ENCODE results near the gene HERPUD1.
"Not testable (repeated sequence)": the region's sequence is repeated elsewhere in the genome, so short reads cannot be mapped to it uniquely, and the experiment has no call there.

The HERPUD1 gene, protein sequence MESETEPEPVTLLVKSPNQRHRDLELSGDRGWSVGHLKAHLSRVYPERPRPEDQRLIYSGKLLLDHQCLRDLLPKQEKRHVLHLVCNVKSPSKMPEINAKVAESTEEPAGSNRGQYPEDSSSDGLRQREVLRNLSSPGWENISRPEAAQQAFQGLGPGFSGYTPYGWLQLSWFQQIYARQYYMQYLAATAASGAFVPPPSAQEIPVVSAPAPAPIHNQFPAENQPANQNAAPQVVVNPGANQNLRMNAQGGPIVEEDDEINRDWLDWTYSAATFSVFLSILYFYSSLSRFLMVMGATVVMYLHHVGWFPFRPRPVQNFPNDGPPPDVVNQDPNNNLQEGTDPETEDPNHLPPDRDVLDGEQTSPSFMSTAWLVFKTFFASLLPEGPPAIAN

DNA sequence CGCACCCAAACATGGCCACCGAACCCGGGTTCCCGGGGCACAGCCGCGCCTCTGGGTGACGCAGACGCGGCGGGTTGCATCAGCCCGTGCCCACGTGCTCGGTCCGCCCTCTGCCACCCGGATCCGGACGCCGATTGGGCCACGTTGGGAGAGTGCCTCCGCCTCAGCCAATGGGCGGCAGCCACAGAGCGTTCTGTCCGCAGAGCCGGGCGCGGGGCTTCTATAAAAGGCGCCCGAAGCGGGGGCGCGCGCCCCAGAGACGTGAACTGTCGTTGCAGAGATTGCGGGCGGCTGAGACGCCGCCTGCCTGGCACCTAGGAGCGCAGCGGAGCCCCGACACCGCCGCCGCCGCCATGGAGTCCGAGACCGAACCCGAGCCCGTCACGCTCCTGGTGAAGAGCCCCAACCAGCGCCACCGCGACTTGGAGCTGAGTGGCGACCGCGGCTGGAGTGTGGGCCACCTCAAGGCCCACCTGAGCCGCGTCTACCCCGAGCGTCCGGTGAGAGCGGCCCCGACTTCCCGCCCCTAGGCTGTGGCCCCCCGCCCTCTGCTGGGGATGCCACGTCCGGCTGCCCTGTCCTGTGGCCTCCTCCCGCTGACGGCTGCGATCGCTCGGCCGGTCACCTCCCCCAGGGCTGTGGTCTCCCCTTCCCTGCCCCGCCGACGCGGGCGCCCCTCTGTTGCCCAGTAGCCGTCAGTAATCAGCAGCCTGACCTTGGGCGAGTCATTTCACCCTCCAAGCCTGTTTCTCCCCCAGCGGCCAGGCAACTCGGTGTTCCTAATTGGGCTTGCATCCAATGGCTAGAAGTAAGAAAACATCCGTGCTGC lies at the start of gene HERPUD1:
Gene HERPUD1 (plus strand): TSS at position 251 of the 829 bp plus-strand sequence. CDS start 103 bp downstream, at position 354.
- DNase-seq (ENCODE audit: low read depth, low spot score): no peak

DNA sequence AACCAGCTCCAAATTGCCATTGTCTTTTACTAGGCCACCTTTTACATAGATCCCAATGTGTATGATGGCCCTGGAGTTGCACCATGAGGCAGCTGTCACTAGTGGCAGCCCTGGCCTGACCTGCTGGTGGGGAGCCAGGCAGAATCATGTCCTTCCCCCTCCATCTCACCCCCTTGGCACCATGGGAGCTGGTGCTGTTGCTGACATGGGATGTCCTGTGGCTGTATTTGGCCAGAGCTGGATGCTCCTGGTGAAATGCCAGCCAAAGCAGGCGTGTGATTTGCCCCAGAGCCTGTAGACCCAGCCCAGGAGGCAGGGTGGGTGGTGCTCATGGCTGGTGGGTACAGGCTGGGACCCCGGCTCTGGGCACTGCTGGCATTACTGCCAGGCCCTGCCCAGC lies 48.4 kb upstream of the HERPUD1 start:
- no peak for DNase-seq (ENCODE audit: low read depth, low spot score)

DNA sequence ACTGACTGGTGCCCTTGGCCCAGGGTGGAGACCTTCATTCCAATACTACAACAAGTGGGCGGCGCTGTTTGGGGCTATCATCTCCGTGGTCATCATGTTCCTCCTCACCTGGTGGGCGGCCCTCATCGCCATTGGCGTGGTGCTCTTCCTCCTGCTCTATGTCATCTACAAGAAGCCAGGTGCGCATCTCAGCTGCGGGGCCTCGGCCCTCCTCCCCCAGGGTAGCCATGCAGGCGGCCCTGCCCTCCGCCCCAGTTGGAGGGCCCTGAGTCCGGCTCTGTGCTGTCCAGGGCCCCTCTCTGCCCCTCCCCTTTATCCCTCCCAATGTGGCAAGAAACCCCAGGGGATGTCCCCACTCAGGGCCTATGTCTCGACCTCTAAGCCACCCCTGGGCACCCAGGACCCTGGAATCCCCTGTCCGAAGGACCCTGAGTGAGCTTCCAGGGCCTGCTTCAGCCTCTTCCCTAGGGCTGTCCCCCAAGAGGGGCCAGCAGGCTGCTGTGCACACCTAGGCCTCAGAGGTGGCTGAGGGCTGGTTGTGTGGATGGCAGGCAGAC lies 47.8 kb upstream of the HERPUD1 start:
- DNase-seq (ENCODE audit: low read depth, low spot score): no peak

DNA sequence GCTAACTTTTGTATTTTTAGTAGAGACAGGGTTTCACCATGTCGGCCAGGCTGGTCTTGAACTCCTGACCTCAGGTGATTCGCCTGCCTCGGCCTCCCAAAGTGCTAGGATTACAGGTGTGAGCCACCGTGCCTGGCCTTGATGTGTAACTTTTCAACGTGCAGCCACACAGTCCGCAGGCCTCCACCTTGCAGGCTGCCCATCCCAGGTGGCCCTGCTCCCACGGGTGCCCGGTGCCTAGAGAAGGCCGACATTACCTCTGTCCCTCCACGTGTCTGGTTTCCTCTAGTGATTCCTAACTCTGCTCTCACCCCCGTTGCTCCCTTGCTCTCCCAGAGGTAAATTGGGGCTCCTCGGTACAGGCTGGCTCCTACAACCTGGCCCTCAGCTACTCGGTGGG lies 47.0 kb upstream of the HERPUD1 start:
- not testable (repeated sequence) for DNase-seq (ENCODE audit: low read depth, low spot score)

DNA sequence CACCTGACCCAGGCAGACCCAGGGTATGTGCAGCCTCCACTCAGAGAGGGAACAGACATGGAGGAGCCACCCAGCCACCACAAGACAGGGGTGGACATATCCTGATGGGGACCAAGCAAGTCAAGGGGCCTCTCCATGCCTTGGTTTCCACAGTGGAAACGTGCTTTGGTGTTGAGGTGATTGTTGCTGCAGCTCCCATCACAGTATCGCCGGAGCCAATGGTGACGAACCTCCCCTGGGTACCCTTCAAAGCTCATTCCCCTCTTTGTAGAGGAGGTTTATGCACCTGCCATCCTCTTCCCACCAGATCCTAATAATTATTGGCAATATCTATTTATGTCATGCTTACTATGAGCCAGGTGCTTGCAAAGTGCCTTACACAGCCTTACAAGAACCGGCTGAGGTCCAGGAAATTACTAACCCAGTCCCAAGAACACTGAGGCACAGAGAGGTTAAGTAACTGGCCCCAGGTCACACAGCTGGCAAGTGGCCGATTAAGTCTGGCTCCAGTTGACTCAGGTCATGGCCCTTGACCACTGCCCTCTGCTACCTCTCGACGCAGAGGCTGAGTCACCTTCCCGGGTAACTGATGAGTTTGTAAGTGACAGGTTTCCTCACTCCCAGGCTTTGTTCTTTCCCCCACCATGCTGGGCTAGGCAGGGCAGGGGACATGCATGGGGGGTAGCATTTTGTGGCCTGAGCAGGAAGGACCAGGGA lies 46.3 kb upstream of the HERPUD1 start:
- no peak for DNase-seq (ENCODE audit: low read depth, low spot score)

DNA sequence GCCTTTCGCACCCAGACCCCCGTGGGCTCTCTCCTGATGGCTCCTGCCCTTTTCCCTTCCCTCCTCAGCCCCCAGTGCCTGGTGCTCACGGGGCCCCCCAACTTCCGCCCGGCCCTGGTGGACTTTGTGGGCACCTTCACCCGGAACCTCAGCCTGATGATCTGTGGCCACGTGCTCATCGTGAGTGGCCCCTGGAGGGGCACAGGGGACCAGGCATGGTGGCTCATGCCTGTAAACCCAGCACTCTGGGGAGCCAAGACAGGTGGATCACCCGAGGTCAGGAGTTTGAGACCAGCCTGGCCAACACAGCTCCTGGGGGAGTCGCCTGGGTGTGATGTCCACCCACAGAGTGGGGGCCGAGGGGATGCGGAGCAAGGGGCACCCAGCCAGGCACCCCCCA lies 45.6 kb upstream of the HERPUD1 start:
- DNase-seq (ENCODE audit: low read depth, low spot score): no peak

DNA sequence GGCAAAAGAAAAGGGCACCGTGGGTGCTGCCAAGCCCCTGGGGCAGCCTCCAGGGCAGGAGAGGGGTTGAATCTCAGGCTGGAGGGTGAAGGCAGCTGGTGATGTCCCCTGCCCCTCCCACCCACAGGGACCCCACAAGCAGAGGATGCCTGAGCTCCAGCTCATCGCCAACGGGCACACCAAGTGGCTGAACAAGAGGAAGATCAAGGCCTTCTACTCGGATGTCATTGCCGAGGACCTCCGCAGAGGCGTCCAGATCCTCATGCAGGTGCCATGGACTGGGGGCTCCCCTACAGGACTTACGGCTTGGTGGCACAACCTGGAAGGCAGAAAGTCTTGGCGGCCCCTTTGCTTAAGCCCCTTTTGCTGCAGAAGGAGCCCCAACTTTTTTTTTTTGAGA lies 45.1 kb upstream of the HERPUD1 start:
- DNase-seq (ENCODE audit: low read depth, low spot score): no peak

DNA sequence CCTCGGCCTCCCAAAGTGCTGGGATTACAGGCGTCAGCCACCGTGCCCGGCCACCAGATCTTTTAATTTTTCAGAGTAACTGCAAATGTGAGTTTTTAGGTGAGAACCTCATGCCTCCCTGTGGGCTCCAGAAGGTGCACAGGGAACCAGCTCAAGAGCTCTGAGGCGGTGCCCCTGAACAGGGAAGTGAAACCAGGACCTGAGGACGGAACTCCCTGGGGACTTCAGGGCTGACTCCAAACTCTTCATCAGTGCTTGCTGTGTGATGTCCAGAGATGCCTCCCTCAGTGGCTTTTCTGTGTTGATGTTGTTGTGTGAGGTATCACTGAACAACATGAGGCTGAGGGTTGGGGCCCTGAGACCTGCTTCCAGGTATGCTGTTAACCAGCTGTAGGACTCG lies 43.1 kb upstream of the HERPUD1 start:
- no peak for DNase-seq (ENCODE audit: low read depth, low spot score)

DNA sequence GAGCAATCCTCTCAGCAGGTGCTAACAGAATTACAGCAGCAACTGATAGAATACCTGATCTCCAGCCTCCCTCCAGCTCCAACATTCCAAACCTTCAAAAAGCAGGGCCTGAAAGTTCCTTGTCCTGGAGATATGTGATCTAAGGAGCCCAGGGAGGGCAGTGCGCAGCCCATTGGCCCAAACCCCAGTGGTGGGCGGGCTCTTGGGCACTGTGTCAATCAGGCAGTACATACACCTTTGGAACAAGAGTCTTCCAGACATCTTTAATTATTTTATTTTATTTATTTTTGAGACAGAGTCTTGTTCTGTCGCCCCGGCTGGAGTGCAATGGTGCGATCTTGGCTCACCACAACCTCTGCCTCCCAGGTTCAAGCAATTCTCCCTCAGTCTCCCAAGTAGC lies 42.7 kb upstream of the HERPUD1 start:
- no peak for DNase-seq (ENCODE audit: low read depth, low spot score)

DNA sequence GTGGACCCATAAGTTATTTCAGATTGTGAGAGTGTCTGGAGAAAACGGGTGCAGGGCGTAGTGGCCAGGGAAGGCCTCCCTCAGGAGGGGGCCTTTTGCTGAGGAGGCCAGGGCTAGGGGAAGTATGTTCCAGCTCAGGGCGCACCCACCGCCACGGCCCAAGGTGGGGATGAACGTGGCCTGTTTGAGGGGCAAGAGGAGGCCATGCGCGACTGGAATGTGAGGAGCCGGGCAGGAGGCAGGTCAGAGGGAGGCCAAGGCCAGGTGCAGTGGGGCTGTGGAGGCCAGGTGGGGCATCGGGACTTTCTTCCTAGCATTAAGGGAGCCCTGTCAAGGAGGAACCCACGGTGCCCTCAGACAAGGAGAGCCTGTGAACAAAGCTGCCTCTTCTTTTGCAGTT lies 40.3 kb upstream of the HERPUD1 start:
- no peak for DNase-seq (ENCODE audit: low read depth, low spot score)

DNA sequence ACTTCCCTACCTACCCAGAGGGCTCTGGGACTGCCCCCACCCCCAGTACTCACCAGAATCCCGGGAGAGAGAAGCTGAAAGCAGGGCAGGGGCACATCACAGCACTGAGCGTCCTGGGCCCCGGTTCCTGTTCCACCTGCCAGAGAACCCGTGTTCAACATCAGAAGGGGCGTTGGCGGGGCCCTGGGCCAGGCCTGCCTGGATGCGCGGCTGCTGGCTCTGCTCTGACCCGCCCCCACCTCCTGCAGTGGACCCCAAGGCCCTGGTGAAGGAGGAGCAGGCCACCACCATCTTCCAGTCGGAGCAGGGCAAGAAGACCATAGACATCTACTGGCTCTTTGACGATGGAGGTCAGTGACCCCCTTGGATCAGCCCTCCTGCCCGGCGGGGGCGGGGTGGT lies 39.2 kb upstream of the HERPUD1 start:
- no peak for DNase-seq (ENCODE audit: low read depth, low spot score)

DNA sequence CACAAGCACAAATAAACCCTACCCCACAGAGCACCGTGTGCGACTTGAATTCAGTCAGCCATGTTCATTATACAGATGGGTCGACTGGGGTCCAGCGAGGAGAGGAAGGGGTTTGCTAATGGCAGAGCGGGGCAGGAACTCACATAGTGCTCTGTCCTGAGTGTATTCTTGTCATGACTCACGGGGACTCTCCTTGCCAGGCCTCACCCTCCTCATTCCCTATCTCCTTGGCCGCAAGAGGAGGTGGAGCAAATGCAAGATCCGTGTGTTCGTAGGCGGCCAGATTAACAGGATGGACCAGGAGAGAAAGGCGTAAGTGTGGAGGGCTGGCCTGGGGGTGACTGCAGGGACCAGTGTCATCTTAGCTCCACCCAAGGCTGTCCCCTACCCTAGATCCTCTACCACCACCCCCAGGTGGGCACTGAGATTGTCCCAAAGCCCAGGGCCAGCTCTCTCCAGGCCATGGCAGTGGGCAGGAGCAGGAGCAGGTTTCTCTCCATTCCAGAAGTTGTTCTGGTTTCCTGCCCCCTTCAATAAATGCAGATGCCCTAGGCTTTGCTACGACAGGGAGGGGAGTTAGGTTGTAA lies 37.5 kb upstream of the HERPUD1 start:
- DNase-seq (ENCODE audit: low read depth, low spot score): no peak

DNA sequence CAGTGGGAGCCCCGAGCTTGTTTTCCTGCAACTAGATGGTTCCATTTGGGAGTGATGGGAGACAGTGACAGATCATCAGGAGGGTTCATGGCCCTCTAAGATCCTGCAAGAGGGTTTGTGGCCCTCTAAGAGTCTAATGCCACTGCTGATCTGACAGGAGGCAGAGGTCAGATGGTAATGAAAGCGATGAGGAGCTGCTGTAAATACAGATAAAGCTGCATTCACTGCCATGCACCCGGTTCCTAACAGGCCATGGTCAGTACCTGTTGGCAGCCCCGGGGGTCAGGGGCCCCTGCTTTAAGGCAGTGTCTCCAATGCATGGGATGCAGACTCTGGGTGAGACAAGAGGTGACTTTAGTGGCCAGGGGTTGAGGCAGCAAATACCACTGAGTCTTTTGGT lies 36.1 kb upstream of the HERPUD1 start:
- no peak for DNase-seq (ENCODE audit: low read depth, low spot score)

DNA sequence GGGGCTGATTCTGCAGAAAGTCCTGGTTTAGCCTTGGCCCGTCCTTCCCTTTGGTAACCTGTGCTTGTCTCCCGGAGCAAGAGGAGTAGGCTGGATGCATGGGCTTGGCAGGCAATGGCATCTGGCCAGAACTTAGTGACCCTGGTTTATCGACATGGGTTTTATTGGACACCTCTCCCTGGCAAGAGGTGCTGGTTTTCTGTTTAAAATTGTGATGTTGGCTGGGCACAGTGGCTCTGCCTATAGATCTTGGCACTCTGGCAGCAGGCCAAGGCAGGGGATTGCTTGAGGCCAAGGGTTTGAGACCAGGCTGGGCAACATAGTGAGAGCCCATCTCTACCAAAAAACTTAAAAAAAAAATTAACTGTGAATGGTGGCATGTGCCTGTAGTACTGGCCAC lies 35.7 kb upstream of the HERPUD1 start:
- no peak for DNase-seq (ENCODE audit: low read depth, low spot score)

DNA sequence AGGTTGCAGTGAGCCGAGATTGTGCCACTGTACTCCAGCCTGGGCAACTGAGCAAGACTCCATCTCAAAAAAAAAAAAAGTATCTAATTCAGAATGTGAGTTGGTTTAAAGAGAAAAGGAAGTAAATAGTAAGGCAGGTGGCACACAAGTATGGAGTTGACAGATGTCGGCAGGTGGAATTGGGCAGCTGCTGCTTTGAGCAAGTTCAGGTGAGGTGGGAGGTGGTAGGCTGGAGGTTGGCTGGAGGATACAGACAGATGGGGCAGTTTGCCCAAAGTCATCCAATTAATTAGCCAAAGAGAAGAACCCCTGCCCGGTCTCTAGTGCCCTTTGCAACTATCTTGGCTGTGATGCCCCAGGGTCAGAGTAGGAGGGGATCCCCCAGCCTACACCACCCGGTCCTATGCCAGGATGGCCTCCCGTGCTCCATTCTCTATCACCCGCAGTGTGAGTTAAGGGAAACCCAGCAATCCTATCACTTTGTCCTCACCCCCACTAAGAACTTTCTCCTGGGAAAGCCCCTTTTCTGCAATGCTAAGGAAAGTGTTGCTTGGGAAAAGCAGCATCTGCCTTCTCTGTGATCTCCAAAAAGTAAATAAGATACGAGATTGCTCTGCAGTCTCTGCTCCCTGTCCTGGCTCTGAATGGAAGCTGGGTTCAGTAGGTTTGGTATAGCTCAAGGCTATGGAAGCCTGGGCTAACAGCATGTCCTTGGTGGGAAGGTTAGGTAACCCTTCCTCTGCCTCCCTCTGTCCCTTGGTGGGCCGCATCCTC lies 34.7 kb upstream of the HERPUD1 start:
- DNase-seq (ENCODE audit: low read depth, low spot score): no peak

DNA sequence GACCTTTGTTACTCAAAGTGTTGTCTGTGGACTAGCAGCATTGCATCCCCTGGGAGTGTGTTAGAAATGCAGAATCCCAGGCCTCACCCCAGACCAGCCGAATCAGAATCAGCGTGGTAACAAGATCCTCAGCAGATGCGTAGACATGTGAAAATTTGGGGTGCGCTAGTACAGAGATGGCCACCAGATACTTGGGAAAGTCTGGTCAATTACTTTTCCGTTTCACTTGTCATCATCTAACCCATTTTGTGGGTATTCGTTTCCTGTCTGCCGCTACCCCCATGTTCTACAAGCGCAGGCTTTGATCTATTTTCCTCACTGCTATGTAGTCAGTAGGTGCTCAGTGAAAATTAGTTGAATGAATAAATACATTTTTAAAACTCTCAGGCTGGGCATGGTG lies 33.1 kb upstream of the HERPUD1 start:
- DNase-seq (ENCODE audit: low read depth, low spot score): no peak

DNA sequence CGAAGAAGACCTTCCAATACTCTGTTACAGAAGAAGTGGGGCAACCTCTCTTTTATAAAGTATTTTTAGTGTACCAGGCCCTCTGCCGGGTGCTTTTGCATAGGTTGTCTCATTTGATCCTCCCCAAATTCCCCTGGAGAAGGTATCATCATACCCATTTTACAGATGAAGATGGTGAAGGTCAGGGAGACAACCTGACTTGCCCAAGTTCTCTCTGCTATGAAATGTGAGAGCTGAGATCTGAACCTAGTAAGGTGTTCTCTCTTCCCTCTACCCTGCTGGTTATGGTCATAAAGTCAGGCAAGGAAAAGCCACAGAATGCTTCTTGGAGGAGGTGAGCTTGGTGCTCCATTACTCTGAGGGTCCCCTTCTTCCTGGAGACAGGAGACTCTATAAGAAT lies 28.1 kb upstream of the HERPUD1 start:
- DNase-seq (ENCODE audit: low read depth, low spot score): no peak

DNA sequence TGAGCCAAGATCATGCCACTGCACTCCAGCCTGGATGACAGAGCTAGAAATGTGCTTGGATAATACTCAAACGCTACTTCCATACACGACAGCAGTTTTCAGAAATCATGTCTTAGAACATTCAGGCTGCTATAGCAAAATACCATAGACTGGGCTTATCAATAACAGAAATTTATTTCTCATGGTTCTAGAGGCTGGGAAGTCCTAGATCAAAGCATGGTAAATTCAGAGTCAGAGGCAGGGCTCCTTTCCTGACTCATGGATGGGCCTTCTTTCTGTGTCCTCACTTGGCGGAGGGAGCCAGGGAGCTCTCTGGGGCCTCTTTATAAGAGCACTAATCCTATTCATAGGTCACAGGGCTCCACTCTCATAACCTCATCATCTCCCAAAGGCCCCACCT lies 24.5 kb upstream of the HERPUD1 start:
- DNase-seq (ENCODE audit: low read depth, low spot score): no peak

DNA sequence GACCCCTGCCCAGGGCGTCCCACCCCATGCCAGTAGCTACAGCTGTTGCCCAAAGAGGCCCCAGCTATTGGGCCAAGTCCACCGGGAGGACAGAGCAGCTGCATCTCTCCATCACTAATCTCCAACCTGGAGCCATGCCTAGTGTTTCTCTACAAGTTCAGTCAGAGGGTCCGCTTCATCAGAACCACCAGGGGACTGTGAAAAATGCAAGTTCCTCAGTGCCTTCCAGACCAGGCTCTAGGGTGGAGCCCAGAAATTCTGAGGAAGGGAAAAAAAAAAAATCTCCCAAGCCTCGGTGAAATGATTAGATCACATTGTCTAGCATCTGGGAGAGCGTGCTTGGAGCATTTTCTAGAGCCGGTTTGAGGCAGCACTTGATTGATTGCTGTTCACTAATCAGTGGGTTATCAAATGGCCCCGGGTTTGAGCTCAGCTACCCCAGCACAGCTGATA lies 22.4 kb upstream of the HERPUD1 start:
- DNase-seq (ENCODE audit: low read depth, low spot score): no peak

DNA sequence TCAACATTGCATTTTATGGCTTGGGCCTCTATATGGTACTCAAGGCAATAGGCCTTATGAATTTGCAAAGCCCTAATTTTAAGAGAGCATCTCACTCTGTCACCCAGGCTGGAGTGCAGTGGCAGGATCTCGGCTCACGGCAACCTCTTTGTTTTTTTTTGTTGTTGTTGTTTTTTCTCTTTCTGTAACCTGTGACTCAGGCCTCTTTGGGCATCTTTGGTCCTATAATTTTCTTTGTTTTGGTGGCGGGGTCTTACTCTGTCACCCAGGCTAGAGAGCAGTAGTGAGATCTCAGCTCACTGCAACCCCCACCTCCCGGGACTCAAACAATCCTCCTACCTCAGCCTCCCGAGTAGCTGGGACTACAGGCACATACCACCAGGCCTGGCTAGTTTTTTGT lies 21.8 kb upstream of the HERPUD1 start:
- DNase-seq (ENCODE audit: low read depth, low spot score): no peak

Measured in iPS DF 19.7 (cell line).